Skeletal muscle tissue (tissue), 4 donors: Measurements from ENCODE around the gene TIAM2. TPM values are rescaled to one million over a fixed set of nuclear protein-coding genes. Genes with fewer than 3 reads are reported as not detected.
A peak's percentile ranks its signal among the peaks of the same experiment; 100 is the strongest.

Experiments used
- H3K27ac ChIP-seq: one replicate; pipeline ENCODE4 v1.7.0; 2013; ENCODE audit warnings: mild to moderate bottlenecking, low read depth, low read length, inconsistent platforms
- H3K27me3 ChIP-seq, 3 donors: one replicate each; pipeline ENCODE4 v1.7.0; 2013; ENCODE audit warnings: low read length in 3 of 3; ENCODE audit not compliant: control insufficient read depth in 3 of 3, insufficient read depth in 3 of 3
- H3K36me3 ChIP-seq, 3 donors: one replicate each; pipeline ENCODE4 v1.7.0; 2013; ENCODE audit warnings: low read length in 3 of 3; ENCODE audit not compliant: control insufficient read depth in 3 of 3, insufficient read depth in 3 of 3
- H3K4me1 ChIP-seq, 3 donors: one replicate each; pipeline ENCODE4 v1.7.0; 2013; ENCODE audit warnings: low read length in 3 of 3, mild to moderate bottlenecking in 3 of 3; ENCODE audit not compliant: control insufficient read depth in 3 of 3, insufficient read depth in 3 of 3
- H3K4me3 ChIP-seq, 3 donors: one replicate each; pipeline ENCODE4 v1.7.0; 2013; ENCODE audit warnings: low read length in 3 of 3
- H3K9ac ChIP-seq, 3 donors: one replicate each; pipeline ENCODE4 v1.7.0; 2013; ENCODE audit warnings: low read length in 3 of 3, mild to moderate bottlenecking in 3 of 3, moderate library complexity in 2 of 3, low read depth in 1 of 3
- H3K9me3 ChIP-seq, 3 donors: one replicate each; pipeline ENCODE4 v1.7.0; 2013; ENCODE audit warnings: low read length in 3 of 3; ENCODE audit not compliant: control insufficient read depth in 3 of 3
- total RNA-seq: library from RNA; depleted of rRNA; stranded (reverse); fragments of >200 nt; gene quantifications from one replicate; pipeline ENCODE4 v1.2.3, GENCODE V29; 2014
- donor health status: Osteomylitis.

TIAM2 gene
- total RNA-seq, 1 donor from 2014 or later: 22.4 TPM

DNA sequence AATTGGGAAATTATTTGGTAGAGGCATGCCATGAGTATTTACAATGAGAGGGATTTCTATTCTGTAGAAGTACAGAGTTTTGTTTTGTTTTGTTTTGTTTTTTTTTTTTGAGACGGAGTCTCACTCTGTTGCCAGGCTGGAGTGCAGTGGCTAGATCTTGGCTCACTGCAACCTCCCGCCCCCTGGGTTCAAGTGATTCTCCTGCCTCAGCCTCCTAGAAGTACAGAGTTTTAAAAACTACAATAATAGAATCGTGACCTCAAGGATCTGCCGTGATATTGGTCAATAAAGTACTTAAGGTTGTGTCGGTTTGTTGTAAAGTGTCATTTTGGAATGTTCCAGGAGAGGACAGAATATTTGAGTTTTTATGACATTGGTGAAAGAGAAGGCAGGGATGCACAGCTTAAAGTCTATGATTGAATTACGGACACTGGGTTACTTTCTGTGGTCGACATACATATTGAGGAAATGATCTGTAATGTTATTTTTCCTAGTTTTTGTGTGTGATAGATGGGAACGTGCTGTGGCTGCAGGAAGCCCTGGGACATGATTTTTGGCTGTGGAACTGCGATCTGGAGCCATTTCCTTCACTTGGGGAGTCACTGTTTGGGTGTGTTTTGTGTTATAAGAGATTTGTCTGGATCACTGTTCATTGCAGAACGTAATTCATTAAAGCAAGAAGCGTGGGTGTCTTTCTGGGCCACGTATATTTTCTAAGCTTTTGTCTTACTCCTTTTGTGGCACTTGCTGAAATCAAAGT is 59.6 kb downstream of the TIAM2 start:
- H3K27ac ChIP-seq: no peak overlapping the region
- H3K9ac ChIP-seq: no peak overlapping the region
- H3K4me1 ChIP-seq: no peaks in the 10 kb centered on the region

GRCh38 chr6:155055729-155056128 is 60.6 kb downstream of the TIAM2 start:
- no peak overlapping the region for H3K27ac ChIP-seq

More for the DNA sequence above, 59.6 kb downstream of the TIAM2 start:
- H3K27me3 ChIP-seq: no peaks in the 10 kb centered on the region
- no peak overlapping the region for H3K4me3 ChIP-seq
- H3K9me3 ChIP-seq: no peaks in the 10 kb centered on the region
- H3K36me3 ChIP-seq: no peaks in the 10 kb centered on the region

DNA sequence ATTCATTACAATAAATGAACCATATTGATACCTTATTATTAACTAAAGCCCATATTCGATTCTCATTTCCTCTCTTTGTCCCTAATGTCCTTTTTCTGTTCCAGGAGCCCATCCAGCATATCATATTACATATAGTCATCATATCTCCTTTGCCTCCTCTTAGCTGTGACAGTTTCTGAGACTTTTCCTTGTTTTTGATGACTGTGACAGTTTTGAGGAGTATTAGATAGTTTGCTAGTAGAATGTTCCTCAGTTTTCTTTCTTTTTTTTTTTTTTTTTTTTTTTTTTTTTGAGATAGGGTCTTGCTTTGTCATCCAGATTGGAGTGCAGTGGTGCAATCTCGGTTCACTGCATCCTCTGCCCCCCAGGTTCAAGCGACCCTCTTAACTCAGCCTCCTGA is 61.6 kb downstream of the TIAM2 start:
- H3K27ac ChIP-seq: no peak overlapping the region
- no peaks in the 10 kb centered on the region for H3K27me3 ChIP-seq
- H3K4me3 ChIP-seq: no peak overlapping the region
- no peaks in the 10 kb centered on the region for H3K4me1 ChIP-seq
- no peaks in the 10 kb centered on the region for H3K9me3 ChIP-seq
- H3K9ac ChIP-seq: no peak overlapping the region
- H3K36me3 ChIP-seq: no peaks in the 10 kb centered on the region

More at GRCh38 chr6:155055729-155056128, 60.6 kb downstream of the TIAM2 start:
- Histone ChIP-seq H3K4me1 (no peaks in the 10 kb centered on the region), H3K4me3 (no peak overlapping the region), H3K9ac (no peak overlapping the region), H3K27me3 (no peaks in the 10 kb centered on the region), H3K9me3 (no peaks in the 10 kb centered on the region), H3K36me3 (no peaks in the 10 kb centered on the region)

GRCh38 chr6:155061381-155061780 is 66.3 kb downstream of the TIAM2 start:
- no peaks in the 10 kb centered on the region for H3K4me1 ChIP-seq
- H3K27ac ChIP-seq: no peak overlapping the region
- H3K4me3 ChIP-seq: no peak overlapping the region
- no peaks in the 10 kb centered on the region for H3K27me3 ChIP-seq
- no peaks in the 10 kb centered on the region for H3K9me3 ChIP-seq
- no peaks in the 10 kb centered on the region for H3K36me3 ChIP-seq
- no peak overlapping the region for H3K9ac ChIP-seq

DNA sequence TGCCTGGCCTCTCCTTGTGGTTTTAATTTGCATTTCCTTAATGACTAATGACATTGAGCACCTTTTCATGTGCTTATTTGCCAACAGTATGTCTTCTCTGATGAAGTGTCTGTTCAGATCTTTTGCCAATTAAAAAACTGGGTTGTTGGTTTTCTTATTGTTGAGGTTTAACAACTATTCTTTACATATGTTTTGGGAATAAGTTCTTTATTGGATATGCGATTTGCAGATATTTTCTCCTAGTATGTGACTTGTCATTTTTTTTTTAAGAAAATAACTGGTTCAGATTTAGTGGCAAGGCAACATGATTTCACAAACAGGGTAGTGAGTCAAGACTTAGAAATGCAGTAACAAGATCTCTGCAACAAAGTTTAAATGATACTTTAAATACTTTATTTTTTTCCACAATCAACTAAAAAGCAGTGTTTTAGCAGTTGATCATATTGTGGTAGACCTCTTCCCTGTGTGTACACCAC is 67.8 kb downstream of the TIAM2 start:
- Histone ChIP-seq H3K27ac (no peak overlapping the region), H3K4me3 (no peak overlapping the region), H3K4me1 (no peaks in the 10 kb centered on the region), H3K9me3 (no peaks in the 10 kb centered on the region), H3K27me3 (no peaks in the 10 kb centered on the region), H3K9ac (no peak overlapping the region), H3K36me3 (no peaks in the 10 kb centered on the region)

- Histone ChIP-seq H3K27ac (no peak overlapping the region), H3K4me1 (no peaks in the 10 kb centered on the region), H3K9ac (no peak overlapping the region), H3K4me3 (no peak overlapping the region), H3K9me3 (no peaks in the 10 kb centered on the region), H3K27me3 (no peaks in the 10 kb centered on the region), H3K36me3 (no peaks in the 10 kb centered on the region)
Observed at GRCh38 chr6:155064303-155064702, 69.2 kb downstream of the TIAM2 start.

DNA sequence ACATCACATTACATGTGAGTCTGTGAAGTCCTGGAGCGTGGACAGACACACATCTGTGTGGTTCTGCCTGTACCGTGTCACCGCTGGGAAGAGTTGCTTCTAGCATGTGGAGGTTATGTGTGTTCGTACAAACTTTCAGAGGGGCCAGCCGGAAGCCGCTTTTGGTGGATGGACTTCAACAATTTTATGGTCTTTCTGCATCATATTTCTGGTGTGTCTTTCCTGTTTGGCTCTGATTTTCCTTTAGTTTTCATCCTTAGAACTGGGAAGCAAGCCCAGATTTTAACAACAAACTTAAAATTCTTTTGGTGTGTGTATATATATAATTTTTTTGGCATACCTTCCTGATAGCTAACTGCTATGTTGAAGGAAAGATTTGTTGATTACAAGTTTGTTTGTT is 71.2 kb downstream of the TIAM2 start:
- H3K27ac ChIP-seq: peak overlapping the region; percentile 42

DNA sequence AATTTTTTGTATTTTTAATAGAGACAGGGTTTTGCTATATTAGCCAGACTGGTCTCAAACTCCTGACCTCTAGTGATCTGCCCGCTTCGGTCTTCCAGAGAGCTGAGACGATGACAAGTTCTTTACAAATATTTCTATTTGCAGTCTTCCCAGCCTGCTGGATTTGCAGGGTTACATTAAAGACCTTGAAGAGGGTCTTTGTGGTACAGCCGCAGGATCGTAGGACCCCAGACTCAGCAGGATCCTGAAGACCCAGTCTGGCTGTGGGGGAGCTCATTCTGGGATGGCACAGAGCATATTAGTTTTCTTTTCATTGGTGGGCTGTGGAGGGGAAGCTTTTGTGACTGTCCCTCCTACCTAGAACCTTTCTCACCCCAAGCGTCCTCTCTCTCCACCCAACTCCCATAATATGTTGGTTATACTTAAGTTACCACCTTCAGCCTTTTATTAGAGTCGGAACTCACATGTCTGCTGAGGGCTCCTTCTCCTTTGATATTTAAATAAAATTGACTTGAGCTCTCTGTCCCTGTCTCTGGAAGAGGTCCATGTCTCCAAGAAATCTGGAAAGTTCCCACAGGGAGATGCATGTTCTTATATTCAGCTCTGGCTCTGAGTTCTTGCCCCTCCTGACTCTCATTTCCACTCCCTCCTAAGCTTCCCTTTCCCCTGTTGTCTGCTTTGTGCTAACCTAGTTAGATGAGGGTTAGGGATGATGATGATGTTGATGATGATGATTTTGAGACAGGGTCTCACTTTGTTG is 72.0 kb downstream of the TIAM2 start:
- no peak overlapping the region for H3K27ac ChIP-seq
- H3K4me3 ChIP-seq: no peak overlapping the region
- H3K27me3 ChIP-seq: no peaks in the 10 kb centered on the region
- H3K4me1 ChIP-seq: no peaks in the 10 kb centered on the region
- H3K9me3 ChIP-seq: no peaks in the 10 kb centered on the region
- H3K9ac ChIP-seq: no peak overlapping the region
- no peaks in the 10 kb centered on the region for H3K36me3 ChIP-seq

More for the DNA sequence above, 71.2 kb downstream of the TIAM2 start:
- Histone ChIP-seq H3K9me3 (no peaks in the 10 kb centered on the region), H3K9ac (no peak overlapping the region), H3K36me3 (no peaks in the 10 kb centered on the region), H3K27me3 (no peaks in the 10 kb centered on the region), H3K4me3 (no peak overlapping the region), H3K4me1 (no peaks in the 10 kb centered on the region)

DNA sequence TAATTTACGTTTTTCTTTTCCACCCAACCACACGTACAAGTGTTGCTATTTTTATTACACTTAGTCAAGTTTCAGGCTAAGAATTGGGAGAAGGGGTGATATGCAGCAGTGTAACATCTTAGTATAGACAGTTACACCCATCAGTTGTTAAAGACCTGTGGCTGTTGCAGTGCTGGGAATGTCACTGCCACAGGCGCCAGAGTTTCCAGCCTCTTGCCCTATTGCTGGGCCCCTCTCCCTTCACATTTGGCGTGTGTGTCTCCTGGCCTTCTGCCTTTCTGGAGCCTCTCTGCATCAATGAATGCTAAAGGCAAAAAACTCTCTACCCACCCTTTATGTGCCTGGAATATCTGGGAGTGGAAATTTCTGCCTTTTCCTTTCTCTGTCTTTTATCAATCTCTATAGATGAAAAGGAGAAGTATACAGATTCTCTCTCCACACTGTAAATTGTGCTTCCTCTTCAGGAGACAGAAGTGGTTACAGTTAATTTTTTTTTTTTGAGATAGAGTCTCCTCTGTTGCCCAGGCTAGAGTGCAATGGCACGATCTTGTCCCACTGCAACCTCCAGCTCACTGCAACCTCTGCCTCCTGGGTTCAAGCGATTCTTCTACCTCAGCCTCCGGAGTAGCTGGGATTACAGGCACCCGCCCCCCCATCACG is 73.0 kb downstream of the TIAM2 start:
- no peak overlapping the region for H3K27ac ChIP-seq

DNA sequence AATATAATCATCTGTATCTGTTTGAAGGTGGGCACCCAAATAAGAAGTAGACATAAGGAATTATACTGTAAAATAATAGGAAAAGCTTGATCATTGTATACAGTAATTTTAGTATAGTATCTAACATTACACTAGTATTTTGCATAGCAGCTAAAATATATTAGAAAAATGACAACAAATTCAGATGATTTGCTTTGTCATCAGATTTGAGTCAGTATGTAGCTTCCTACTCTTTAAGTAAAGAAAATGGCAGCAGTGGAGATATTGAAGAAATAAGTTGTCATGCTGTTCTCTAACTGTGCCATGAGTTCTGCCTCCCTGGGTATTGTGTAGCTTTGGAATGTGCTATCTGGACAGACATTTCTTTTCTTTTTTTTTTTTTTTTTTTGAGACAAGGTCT is 74.4 kb downstream of the TIAM2 start:
- H3K36me3 ChIP-seq: no peaks in the 10 kb centered on the region
- no peaks in the 10 kb centered on the region for H3K9me3 ChIP-seq
- H3K27ac ChIP-seq: no peak overlapping the region

More for the DNA sequence above, 73.0 kb downstream of the TIAM2 start:
- Histone ChIP-seq H3K4me1 (no peaks in the 10 kb centered on the region), H3K27me3 (no peaks in the 10 kb centered on the region), H3K9ac (no peak overlapping the region), H3K4me3 (no peak overlapping the region), H3K9me3 (no peaks in the 10 kb centered on the region), H3K36me3 (no peaks in the 10 kb centered on the region)

More for the DNA sequence above, 74.4 kb downstream of the TIAM2 start:
- Histone ChIP-seq H3K4me3 (no peak overlapping the region), H3K27me3 (no peaks in the 10 kb centered on the region), H3K4me1 (no peaks in the 10 kb centered on the region), H3K9ac (no peak overlapping the region)
